Measurements from ENCODE around the gene ABI3BP. TPM values are rescaled to one million over a fixed set of nuclear protein-coding genes. Genes with fewer than 3 reads are reported as not detected.

ABI3BP gene
- total RNA-seq, 1 experiment from 2014 or later, result 0.28 TPM

GRCh38 chr3:100910986-100911385, 82.2 kb downstream of the ABI3BP start:
- Histone ChIP-seq H3K27me3 (ENCODE audit: insufficient read depth, low read length) (no peaks in the 10 kb centered on the region), H3K56ac (ENCODE audit: insufficient read length, low read depth, low read length) (no peak overlapping the region), H2BK15ac (ENCODE audit: low read depth, low read length) (no peak overlapping the region), H3K4me1 (ENCODE audit: insufficient read depth, low read length) (no peaks in the 10 kb centered on the region; the same call in 1 of the 2 replicates), H3K27ac (ENCODE audit: insufficient read length, low read depth, low read length) (no peak overlapping the region), H2AK5ac (ENCODE audit: insufficient read length, low read length) (no peak overlapping the region), H3K4ac (ENCODE audit: low read depth, low read length) (no peak overlapping the region), H2BK120ac (ENCODE audit: low read depth, low read length, poor library complexity, severe bottlenecking) (no peak overlapping the region), H3K9me3 (ENCODE audit: control insufficient read depth, low read depth, low read length) (no peaks in the 10 kb centered on the region), H3K79me1 (ENCODE audit: insufficient read depth, low read depth, low read length, poor library complexity, severe bottlenecking) (no peaks in the 10 kb centered on the region), H4K5ac (ENCODE audit: insufficient read length, low read depth, low read length) (no peak overlapping the region), H4K20me1 (ENCODE audit: control insufficient read depth, insufficient read depth, insufficient read length) (no peaks in the 10 kb centered on the region), H2BK5ac (ENCODE audit: insufficient read length, low read length) (no peak overlapping the region), H3K4me2 (ENCODE audit: insufficient read depth, insufficient read length, low read length) (no peak overlapping the region), H3T11ph (ENCODE audit: low read length) (no peak overlapping the region), H4K8ac (replicated peaks; ENCODE audit: insufficient read length, low read depth, low read length) (no peak overlapping the region), H2BK20ac (ENCODE audit: low read depth, low read length, poor library complexity, severe bottlenecking) (no peak overlapping the region), H3K18ac (ENCODE audit: insufficient read length, low read depth, low read length) (no peak overlapping the region), H3K9ac (ENCODE audit: extremely low read depth, insufficient read length, low read length) (no peak overlapping the region), H3K23ac (ENCODE audit: insufficient read length, low read depth, low read length) (no peak overlapping the region), H2BK12ac (ENCODE audit: insufficient read length, low read depth, low read length) (no peak overlapping the region), H3K79me2 (ENCODE audit: insufficient read depth, low read length) (no peaks in the 10 kb centered on the region; the same call in 1 of the 2 replicates), H4K91ac (ENCODE audit: insufficient read length, low read depth, low read length) (no peak overlapping the region), H2AFZ (ENCODE audit: low read length) (no peak overlapping the region), H3K23me2 (ENCODE audit: insufficient read length, low read depth, low read length, poor library complexity, severe bottlenecking) (no peaks in the 10 kb centered on the region), H3K14ac (ENCODE audit: insufficient read depth, low read length) (no peak overlapping the region)
- peaks cover 11 to 16% of the 10 kb centered on the region in 2 experiments for H3K4me1 Mint-ChIP-seq
- WGBS (ENCODE audit: extremely low coverage, insufficient read length, low lambda C conversion rate), result no CpG with 5 or more reads among the region's 2 CpGs
- no peak overlapping the region for H3K4me3 Mint-ChIP-seq
- no peaks in the 10 kb centered on the region; a peak in 2 of 7 replicates for H3K36me3 Mint-ChIP-seq (ENCODE audit: insufficient read depth in 1 of 3, low read depth in 3 of 3)
- TF ChIP-seq CTCF (conservative IDR thresholded peaks at IDR 0.05), result no peak
- no peaks in the 10 kb centered on the region for H3K27me3 Mint-ChIP-seq (ENCODE audit: low read depth)
- H3K9me3 Mint-ChIP-seq, result peaks cover 3 to 4% of the 10 kb centered on the region in 2 experiments; a peak in 2 of 5 replicates
- DNase-seq, result no peak
- H3K27ac Mint-ChIP-seq, result no peak overlapping the region

Measured in H9 (cell line).